Stimulated activated CD8-positive, alpha-beta memory T cell treated with anti-CD3 and anti-CD28 coated beads, Interleukin-12 subunit alpha, Interleukin-12 subunit beta, amount 100 ng/mL, for 24 hours (primary cell): ENCODE data around the gene CAMTA1.

Experiments used
- DNase-seq: peaks from one replicate; pipeline ENCODE4 v3.0.0-alpha.2; 2020; ENCODE audit errors: extremely low read depth

CAMTA1 gene

GRCh38 chr1:7039590-7040220, 254.5 kb downstream of the CAMTA1 start:
- no peak for DNase-seq

- no peak for DNase-seq
Measured at GRCh38 chr1:7040969-7041695, 255.9 kb downstream of the CAMTA1 start.

GRCh38 chr1:7042322-7043190, 257.3 kb downstream of the CAMTA1 start:
- no peak for DNase-seq

GRCh38 chr1:7043191-7043549, 257.9 kb downstream of the CAMTA1 start:
- no peak for DNase-seq

- DNase-seq: no peak
Measured at GRCh38 chr1:7043719-7044535, 258.7 kb downstream of the CAMTA1 start.

GRCh38 chr1:7045897-7046296, 260.6 kb downstream of the CAMTA1 start:
- no peak for DNase-seq

- DNase-seq: no peak
Measured at GRCh38 chr1:7046314-7046713, 261.1 kb downstream of the CAMTA1 start.

GRCh38 chr1:7046891-7047290, 261.6 kb downstream of the CAMTA1 start:
- DNase-seq: no peak

GRCh38 chr1:7047866-7048265, 262.6 kb downstream of the CAMTA1 start:
- DNase-seq: no peak

- DNase-seq: no peak
Measured at GRCh38 chr1:7048395-7048794, 263.1 kb downstream of the CAMTA1 start.

- DNase-seq: no peak
Measured at GRCh38 chr1:7049913-7050625, 264.8 kb downstream of the CAMTA1 start.

- DNase-seq: no peak
Measured at GRCh38 chr1:7050751-7051665, 265.8 kb downstream of the CAMTA1 start.

- DNase-seq: no peak
Measured at GRCh38 chr1:7052701-7053100, 267.4 kb downstream of the CAMTA1 start.

- no peak for DNase-seq
Measured at GRCh38 chr1:7060745-7061144, 275.5 kb downstream of the CAMTA1 start.

- no peak for DNase-seq
Measured at GRCh38 chr1:7062346-7063061, 277.2 kb downstream of the CAMTA1 start.

GRCh38 chr1:7063981-7064380, 278.7 kb downstream of the CAMTA1 start:
- DNase-seq: no peak

GRCh38 chr1:7068552-7068951, 283.3 kb downstream of the CAMTA1 start:
- DNase-seq: no peak

GRCh38 chr1:7069931-7070330, 284.7 kb downstream of the CAMTA1 start:
- no peak for DNase-seq

GRCh38 chr1:7070389-7071029, 285.3 kb downstream of the CAMTA1 start:
- peak; percentile 3 for DNase-seq
